ENCODE data around the gene FGFR2.
"Not testable (repeated sequence)": the region's sequence is repeated elsewhere in the genome, so short reads cannot be mapped to it uniquely, and the experiment has no call there.

The FGFR2 gene

GRCh38 chr10:121520526-121520925 lies 77.7 kb downstream of the FGFR2 start:
- DNase-seq = not testable (repeated sequence)

- no peak for DNase-seq
Measured at GRCh38 chr10:121519901-121520493, 78.2 kb downstream of the FGFR2 start.

GRCh38 chr10:121519411-121519810 lies 78.8 kb downstream of the FGFR2 start:
- no peak for DNase-seq

GRCh38 chr10:121518333-121518732 lies 79.9 kb downstream of the FGFR2 start:
- no peak for DNase-seq

GRCh38 chr10:121516093-121516865 lies 82.0 kb downstream of the FGFR2 start:
- DNase-seq = no peak

- no peak for DNase-seq
Measured at GRCh38 chr10:121514141-121514865, 83.9 kb downstream of the FGFR2 start.

GRCh38 chr10:121511943-121512342 lies 86.3 kb downstream of the FGFR2 start:
- no peak for DNase-seq

GRCh38 chr10:121511460-121511859 lies 86.8 kb downstream of the FGFR2 start:
- DNase-seq = no peak

GRCh38 chr10:121510201-121510771 lies 88.0 kb downstream of the FGFR2 start:
- DNase-seq = no peak

- no peak for DNase-seq
Measured at GRCh38 chr10:121509796-121510195, 88.4 kb downstream of the FGFR2 start.

GRCh38 chr10:121509112-121509511 lies 89.1 kb downstream of the FGFR2 start:
- no peak for DNase-seq

GRCh38 chr10:121503587-121504051 lies 94.6 kb downstream of the FGFR2 start:
- no peak for DNase-seq

- DNase-seq = no peak
Measured at GRCh38 chr10:121501796-121502195, 96.4 kb downstream of the FGFR2 start.

- DNase-seq = no peak
Measured at GRCh38 chr10:121500701-121501332, 97.4 kb downstream of the FGFR2 start.

- no peak for DNase-seq
Measured at GRCh38 chr10:121497513-121498470, 100.5 kb downstream of the FGFR2 start.

GRCh38 chr10:121495719-121496118 lies 102.5 kb downstream of the FGFR2 start:
- DNase-seq = no peak

GRCh38 chr10:121494296-121494695 lies 103.9 kb downstream of the FGFR2 start:
- DNase-seq = no peak

GRCh38 chr10:121493521-121493920 lies 104.7 kb downstream of the FGFR2 start:
- no peak for DNase-seq

GRCh38 chr10:121490871-121491519 lies 107.2 kb downstream of the FGFR2 start:
- no peak for DNase-seq

GRCh38 chr10:121485436-121486139 lies 112.7 kb downstream of the FGFR2 start:
- no peak for DNase-seq

GRCh38 chr10:121484816-121485215 lies 113.4 kb downstream of the FGFR2 start:
- DNase-seq = no peak
